Mucosa of gallbladder (tissue), 1 donor: ENCODE measurements around the gene CRB2. TPM values are rescaled to one million over a fixed set of nuclear protein-coding genes. Genes with fewer than 3 reads are reported as not detected.
"Not testable (repeated sequence)": the region's sequence is repeated elsewhere in the genome, so short reads cannot be mapped to it uniquely, and the experiment has no call there.

Experiments used
- DNase-seq: peaks from one replicate; pipeline ENCODE4 v3.0.0-alpha.2; 2020; ENCODE audit warnings: low spot score
- total RNA-seq: library from RNA; stranded (reverse); gene quantifications from one replicate; pipeline ENCODE4 v1.2.1, GENCODE V29; 2021
- donor health status: DM: no; HTN: no; CAD: no.

Gene CRB2
- total RNA-seq, 1 donor from 2014 or later: 0.06 TPM

DNA sequence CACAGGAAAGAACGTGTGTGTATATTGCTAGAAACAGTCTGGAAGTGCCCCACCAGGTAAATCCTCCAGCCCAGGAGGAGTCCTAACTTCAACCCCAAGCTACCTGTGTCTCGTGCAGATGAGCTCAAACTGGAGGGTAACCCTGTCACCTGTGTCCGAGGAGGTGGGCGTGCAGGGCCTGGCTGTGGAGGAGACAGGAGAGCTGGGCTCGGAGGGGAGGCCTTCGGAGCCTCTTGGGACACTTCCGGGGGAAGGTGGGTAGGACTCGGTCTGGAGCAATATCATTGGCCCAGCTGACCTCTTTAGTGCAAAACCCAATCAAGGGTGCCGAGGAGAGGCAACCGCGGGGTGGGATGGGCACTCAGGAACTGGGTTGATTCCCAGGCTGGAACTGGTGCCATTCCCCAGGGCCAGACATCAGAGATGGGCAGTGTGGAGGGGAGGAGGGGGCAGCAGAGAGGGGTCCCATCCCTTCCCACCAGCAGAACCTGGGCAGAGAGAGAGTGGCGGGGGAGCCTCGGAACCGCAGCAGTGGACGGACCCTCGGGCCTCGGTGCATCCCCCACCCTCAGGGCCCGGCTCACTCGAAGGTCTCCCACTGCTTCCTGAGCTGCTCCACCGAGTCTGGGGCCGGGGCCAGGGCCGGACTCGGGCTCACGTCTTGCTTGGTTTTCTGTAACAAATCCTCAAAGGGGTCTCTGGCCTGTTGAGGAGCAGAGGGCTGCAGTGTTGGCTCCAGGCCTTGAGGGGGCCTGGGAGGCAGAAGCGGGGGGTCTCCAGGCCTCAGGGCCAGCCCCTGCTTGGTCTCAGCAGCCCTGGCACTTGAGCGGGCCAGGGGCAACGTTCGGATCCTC is 25.1 kb downstream of the CRB2 start:
- no peak for DNase-seq

DNA sequence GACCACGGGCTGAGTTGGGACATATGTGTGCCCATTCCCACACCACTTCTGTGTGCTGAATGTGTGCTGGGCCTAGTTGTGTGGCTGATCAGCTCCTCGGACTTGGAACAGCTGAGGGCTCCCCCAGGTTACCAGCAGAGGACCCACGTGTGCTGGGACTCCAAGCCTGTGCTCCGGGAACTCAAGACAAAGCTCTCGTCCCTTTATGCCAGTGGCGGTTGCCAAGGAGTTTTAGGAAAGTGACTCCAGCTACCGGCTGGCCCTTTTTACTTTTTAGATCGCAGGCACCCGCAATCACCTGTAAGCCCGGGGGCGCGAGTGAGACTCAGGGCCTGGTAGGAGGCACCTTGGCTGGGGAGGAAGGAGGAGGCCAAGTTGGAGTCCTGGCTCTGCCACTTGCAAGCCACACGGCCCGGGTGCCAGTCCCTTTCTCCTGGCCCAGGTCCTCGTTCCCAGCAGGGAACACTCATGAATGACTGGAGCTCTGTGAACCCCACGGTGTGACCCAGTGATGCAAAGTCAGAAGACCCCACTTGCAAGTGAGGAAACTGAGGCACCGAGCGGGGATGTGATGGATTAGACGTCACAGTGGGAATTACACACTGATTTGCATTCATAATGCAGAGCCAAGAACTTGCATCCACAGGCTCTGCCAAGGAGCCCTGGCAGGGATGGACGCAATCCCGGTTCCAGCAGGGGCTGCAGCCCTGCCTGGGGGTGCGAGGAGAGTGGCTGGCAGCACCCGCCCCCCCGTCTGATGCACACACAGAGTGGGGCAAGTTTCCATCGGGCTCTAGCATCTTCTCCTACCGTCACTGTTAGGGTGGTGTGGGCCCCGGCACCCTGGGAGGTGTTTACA is 26.9 kb downstream of the CRB2 start:
- no peak for DNase-seq

DNA sequence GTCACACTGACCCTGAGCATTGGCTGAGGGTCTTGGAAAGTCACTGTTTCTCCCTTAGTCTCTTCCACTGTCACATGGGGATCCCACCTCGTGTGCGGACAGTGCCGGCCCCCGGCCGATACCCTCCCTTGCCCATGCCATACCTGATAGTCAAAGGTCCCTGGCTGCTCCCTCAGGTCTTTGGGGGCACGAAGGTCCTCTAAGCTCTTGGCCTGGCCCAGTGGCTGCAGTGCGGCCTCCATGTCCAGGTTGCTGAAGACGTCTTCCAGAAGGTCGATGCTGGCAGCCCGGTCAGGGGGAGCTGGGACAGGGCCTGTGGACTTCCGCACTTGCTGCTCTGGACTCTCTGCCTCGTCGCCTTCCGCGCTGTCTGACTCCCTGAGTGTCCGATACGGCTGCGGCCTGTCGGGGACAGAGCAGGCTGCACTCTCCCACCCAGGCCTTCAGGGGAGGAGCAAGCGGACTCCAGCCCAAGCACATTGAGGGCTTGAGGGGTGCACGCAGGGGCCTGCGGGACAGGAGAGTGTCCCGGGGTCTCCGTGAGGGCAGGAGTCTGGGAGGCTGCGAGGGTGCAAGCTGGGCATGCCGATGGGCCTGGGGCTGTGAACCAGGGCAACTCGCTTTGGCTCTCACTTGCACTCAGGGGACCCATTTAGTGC is 27.6 kb downstream of the CRB2 start:
- DNase-seq: no peak

DNA sequence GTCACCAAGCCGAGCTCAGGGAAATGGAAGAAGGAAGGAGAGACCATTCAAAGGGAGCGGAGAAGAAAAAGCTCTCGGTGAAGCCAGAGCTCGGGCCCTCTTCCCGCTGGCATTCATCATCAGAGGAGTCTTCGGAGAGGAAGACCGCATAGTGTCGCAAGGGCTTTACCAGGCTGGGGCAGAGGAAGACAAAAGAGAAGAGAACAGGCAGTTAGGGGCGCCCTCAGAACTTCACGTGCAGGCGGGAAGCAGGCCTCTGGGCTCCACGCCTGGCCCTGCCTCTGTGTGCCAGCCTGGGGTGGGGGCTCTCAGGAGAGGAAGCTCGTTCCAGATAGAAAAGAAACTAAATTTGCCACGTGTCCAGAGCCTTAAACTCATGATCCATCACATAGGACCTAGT is 31.7 kb downstream of the CRB2 start:
- DNase-seq: no peak

DNA sequence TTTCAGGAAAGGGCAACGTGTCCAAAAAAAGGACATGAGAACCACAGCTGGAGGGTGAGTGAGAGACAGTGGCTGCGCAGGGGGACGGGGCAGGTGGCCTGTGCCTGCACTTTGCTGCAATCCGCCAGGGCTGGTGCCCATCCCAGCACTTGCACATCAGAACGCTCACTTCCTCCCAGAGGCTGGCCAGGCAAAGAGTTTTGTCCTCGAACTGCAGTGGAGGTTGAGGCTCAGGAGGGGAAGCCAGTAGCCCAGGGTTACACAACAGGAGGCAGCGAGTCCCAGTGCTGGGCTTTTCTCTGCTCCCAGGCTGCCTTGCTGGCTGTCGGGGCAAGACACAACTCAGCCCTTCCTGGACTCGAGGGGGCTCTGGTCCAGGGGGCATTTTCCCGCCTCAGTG is 33.1 kb downstream of the CRB2 start:
- DNase-seq: no peak

DNA sequence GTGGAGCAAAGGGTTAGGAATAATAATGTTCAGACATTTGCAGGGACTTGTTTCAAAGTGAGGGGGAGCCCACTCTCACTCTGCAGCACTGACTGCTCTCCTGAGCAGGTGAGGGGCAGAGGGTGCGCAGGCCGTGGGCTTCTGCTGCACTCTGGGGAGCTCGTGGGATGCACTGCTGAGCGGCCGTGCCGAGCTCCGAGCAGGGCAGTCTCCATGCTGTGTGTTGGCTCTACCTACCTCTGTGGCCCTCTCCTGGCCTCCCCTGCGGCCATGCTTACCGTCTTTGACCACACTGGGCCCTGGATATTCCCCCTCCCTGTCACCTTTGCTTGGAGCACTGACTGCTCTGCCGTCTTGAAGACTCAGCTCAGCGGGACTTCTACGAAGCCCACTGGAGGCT is 33.7 kb downstream of the CRB2 start:
- DNase-seq: no peak

DNA sequence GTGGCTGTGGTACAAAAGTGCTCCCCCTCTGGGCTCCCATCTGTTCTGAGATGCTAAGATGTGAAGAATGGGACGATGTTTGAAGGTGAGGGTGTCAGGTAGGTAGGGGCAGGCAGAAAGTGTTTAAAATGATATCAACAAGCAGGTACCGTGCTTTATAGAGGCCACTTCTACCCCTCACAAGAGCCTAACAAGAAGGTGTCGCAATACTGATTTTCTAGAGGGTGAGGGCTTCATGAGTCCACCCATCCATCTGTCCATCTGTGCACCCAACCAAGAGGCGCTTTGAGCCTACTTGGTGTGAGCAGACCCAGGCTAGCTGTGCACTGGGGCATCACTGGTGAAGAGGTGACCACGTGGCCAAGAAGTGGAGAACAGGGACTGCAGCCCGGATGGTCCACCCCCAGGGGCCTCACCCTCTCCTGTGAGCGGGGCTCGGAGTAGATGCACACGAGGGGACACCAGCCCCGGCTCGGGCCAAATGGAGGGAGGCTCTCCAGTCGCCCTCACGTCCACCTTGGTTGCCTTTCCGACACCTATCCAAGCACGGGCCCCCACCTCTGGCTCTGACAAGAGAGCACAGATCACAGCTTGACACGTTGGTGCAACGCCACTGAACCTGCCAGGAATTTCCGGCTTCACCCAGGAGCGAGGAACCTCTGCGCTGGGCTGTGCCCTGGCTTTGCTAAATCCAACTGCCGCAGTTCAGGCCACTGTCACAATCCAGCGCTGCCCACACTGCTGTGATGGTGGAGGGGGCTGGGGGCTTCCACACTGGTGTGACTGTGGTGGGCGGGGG is 34.5 kb downstream of the CRB2 start:
- DNase-seq: no peak

DNA sequence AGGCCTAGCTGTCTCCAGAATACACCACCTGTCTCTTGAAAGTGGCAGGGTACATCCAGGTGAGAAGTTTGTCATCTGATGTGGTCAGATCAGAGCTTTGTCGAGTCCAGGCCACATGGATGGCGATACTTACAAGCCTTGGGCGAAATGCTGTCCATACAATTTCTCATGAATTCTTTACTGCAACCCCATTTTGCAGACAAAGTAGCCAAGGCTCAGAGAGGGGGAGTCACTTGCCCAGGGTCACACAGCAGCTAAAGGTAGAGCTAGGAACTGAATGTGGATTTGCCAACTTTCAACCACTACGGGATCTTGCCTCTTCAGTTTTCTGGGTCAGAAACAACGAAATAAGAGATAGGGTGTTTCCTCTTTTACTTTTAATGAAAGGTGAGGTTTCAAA is 35.2 kb downstream of the CRB2 start:
- DNase-seq: no peak

DNA sequence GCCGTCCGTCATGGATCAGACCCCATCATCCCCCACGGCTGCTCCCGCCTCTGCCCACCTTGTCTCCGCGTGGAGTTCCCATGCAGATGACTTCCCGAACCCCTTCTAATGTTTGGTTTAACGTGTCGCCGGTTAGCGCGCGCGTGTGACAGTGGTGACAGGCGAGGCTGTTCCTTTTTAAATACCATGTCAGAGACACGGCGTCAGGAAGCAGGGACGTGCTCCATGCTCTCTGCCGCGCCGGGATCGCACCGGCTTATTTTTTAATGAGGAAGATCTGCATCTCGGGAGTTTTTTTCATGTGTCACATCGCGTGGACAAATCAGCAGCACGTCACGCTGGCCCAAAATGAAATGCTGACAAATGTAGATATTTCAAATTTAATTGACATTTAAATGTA is 35.9 kb downstream of the CRB2 start:
- DNase-seq: no peak

DNA sequence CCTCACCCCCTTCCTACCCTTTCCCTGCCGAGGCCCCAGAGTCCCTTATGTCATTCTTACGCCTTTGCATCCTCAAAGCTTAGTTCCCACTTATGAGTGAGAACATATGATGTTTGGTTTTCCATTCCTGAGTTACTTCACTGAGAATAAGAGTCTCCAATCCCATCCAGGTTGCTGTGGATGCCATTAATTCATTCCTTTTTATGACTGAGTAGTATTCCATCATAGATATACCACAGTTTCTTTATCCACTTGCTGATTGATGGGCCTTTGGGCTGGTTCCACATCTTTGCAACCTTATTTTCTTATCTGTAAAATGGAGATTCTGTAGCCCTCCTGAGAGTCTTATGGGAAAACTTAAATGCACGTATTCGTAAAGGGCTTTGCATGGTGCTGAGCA is 36.8 kb downstream of the CRB2 start:
- DNase-seq: no peak

DNA sequence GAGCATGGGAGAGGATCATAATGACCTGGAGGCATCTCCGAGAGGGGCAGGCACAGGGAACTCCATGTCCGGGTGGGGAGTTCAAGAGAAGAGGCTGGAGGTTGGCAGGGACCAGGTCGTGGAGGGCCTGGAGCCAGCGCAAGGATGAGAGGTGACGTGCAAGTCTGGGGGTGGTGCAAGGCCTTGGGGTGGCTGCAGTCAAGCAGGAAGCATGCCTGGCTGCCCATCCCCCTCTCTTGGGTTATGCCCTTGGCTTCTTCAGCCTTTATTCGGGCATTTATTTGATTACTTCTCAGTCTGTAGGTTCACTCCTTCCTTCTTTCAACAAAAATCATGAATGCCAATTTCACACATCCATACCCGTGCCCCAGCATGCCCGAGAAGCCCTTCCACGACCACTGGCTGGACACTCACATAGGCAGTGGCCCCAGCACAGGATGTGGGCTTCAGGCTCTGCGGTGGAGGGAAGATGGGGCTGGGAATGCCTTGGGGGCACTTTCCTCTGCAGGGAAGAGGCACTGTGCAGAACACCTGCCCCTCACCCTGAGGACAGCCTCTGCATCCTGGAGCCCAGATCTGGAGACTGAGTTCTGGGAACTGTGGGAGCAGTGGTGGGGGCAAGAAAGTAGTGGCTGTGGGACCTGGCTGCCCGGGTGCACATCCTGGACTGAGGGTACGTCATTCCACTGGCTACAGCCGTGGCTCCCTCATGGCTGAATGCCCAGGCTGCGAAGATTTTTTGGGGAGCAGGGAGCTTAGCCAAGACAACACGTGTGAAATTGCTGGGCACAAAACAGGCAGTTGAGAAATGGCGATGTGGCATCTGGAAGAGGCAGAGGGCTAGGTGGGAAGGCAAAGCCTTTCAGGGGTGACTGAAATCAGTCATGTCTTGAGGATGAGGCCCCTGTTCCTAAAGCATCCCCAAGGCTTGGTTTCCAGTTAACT is 38.6 kb downstream of the CRB2 start:
- DNase-seq: no peak

DNA sequence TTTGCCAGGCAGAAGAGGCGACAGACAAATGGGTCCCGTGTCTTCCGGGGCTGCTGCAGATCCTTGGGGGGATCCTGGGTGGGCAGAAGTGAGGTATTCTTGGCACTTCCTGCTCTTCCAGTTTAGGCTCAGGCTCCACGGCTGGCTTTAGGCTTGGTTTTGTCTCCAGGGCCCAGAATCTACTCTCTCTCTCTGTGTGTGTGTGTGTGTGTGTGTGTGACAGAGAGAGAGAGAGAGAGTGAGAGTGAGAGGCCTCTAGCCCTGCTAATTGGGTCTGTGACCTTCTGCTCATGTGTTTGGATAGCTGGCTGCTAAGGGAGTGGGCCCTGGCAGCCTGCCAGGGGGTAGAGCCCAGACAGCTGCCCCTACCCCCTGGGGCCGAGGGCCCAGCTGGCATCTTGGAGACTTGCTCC is 39.3 kb downstream of the CRB2 start:
- no peak for DNase-seq

DNA sequence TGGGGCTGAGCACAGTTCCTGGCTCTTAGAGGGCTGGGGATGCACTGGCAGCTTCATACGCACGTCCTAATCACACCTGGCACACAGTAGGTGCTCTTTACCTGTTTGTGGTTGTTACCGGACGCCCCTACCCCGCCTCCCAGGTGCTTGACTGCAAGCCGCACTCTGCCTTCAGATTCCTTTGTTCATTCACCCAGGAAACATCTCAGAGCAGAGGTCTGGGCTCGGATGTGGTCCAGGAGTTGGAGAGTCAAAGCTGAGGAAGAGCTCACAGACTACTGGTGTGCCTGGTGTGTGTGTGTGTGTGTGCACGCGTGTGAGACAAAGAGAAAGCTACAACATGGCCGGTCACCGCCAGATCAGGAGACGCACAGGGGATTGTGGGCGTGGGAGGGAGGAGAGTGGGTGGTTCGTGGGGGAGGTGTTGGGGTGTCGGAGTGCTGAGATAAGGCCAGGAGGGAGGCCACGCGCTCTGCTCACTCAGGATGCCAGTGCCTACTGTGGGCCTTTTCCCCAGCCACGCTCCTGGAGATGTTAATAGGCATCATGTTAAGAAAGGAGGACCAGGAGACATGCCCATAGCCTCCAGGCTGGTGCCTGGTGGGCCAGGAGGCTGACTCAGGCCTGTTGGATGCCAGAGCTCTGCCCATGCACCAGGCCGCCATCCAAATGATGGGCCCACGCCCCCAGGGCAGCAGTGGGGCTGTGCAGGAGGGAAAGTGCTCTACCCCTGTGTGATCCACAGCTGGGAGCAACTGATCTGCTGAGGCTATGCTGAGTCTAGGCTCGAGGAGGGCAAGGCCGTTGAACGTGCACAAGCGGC is 39.9 kb downstream of the CRB2 start:
- DNase-seq: no peak

DNA sequence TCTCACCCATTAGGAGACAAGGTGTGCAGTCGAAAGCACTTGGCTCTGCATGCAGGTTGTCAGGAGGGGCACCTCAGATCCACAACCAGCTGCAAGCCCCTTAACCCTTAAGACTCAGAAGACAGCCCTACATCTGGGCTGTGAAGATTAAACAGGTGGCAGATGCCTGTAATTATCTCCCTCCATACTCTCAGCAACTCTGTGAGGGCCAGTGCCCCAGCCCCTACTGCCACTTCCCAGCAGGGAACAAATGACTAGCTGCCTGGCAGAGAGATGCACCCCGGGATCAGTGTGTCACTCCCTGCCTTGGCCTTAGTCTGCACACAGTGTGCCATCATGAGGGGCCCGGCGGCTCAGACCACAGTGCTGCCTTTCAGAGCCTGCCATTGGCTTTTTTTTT is 42.0 kb downstream of the CRB2 start:
- no peak for DNase-seq

DNA sequence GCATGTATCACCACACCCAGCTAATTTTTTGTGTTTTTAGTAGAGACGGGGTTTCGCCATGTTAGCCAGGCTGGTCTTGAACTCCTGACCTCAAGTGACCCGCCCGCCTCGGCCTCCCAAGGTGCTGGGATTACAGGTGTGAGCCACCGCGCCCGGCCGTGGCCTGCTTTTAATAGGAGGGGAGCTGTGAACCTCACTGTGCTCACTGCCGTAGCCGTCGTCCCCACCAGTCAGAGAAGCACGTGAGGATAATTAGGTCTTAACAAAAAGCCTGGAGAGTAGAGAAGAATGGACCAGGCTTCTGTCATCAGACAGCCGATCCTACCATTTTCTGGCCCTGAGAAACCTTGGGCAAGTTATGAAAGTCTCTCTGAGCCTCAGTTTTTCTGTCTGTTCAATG is 42.9 kb downstream of the CRB2 start:
- not testable (repeated sequence) for DNase-seq

DNA sequence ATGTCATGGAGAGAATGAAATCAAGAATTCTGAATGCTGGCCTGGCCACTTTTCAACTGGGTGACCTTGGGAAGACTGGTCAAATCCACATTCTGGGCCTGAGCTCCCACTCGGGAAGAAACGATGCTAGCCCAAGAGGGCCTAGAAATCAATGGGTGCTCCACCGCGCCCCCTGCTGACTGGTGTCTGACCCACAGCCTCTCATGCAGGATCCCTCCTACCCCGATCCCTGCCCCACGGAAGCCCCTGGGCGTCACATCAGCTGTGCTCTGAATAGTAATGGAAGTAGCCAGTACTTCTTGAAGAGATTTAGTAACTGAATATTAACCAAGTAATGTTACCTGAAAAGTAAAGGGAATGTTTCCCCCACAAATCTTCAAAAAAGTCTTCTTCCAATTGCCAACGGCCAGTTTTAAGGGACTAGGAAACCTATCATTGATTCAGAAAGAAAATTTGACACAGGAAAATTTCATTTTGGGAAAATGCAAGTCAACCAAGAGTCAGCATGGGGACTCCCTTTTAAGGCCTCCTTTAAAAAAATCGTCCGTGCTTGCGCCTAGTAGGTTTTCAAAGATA is 43.9 kb downstream of the CRB2 start:
- DNase-seq: no peak

DNA sequence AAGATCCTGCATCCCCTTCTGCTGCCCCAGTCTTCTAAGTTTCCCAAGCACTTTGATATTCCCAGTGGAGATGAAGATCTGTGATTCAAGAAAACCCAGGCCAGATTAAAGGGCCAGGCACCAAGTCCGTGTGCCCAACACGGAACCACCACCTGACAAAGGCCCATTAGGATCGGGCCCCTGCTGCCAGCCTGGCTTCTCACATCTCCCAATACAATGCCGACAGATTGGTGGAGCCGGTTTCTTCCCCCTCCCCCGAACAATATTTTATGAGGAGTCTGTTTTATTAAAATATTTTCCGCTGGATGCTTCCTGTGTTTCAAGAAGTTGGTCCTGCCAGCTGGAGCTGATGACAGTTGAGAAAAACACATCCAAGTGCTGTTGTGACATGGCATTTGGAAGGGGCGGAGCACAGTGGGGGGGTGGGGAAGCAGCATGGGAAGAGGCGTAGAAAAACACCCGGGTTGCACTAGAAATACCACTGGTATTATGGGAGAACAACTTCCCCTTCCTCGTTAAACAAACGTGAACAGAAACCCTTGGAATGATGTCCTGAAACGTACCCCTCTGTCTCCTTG is 45.0 kb downstream of the CRB2 start:
- DNase-seq: no peak

DNA sequence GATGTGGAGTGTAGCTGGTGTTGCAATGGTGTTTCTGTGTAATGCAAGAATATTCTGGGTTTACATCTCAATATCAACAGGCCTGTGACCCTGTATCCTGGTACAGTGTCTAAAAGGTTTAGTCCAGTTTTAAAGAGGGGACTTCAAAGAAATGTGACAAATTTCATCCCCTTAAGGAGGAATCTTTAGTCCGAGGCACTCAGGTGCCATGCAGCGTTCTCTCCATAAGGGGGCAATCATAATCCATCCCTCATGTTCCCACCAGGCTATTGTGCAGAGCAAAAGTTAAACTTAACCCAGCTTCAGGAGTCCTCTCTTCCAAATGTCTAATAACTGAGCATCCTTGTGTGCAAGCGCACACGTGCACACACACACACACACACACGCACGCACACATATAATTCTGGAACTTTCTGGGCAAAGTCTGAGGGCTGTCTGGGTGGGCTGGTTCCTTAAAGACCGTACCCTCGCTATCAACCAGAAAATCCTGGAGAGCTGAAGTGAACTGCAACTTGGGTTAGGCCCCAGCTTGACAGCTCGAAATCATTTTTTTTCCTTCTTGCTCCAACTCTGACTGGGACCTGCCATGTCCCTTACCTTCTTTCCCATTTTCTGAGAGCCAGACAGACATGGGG is 46.0 kb downstream of the CRB2 start:
- no peak for DNase-seq
